G401 (cell line): ENCODE measurements around the gene SFXN4. TPM values are rescaled to one million over a fixed set of nuclear protein-coding genes. Genes with fewer than 3 reads are reported as not detected.

Experiments used
- DNase-seq: peaks from one replicate; pipeline ENCODE4 v3.0.0-alpha.2; 2015; ENCODE audit warnings: low spot score
- in situ Hi-C: cut with HindIII; loops from 2 replicates; pipeline ENCODE4 v1.10.0; 2016; ENCODE audit warnings: low sequenced_read_pairs, mixed read lengths
- total RNA-seq: library from RNA; depleted of rRNA; stranded (reverse); fragments of >200 nt; shearing (Covaris generic); gene quantifications from 2 replicates; pipeline ENCODE4 v1.2.3, GENCODE V29; 2014; rRNA removed

Gene SFXN4
- total RNA-seq, 1 experiment from 2014 or later = 33.3 TPM

DNA sequence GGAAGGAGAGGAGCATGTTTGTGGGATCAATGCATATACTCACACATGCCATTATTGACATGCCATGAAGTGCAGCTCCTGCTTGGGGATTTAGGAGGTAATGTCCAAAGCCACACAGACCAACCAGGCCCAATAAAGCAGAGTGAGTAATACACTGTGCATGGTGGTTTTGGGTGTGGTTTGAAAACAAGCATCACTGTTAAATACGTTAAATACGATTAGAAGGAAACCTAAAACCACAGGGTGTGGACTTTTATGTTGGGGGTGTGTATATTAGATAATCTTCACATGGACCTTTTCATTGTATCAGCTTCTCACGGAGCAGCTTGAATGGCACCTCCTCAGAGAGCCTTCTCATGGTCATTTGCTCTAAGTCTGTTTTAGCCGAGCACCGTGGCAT lies 74.5 kb downstream of the SFXN4 start:
- no peak for DNase-seq
- in situ Hi-C loops = no loop called here

Other genes with a start within 250 kb of the SFXN4 start
- gene NANOS1, start 136.0 kb downstream of the SFXN4 start, total RNA-seq = 1.2 and 1.6 TPM in 2 replicates
- 35.0 and 60.2 TPM in 2 replicates for gene EIF3A, start 84.9 kb downstream of the SFXN4 start, total RNA-seq
- gene DENND10, start 61.6 kb downstream of the SFXN4 start, total RNA-seq = 33.3 and 36.4 TPM in 2 replicates
- gene PRDX3, start 13.1 kb upstream of the SFXN4 start, total RNA-seq = 402 and 417 TPM in 2 replicates
- 5.0 and 5.8 TPM in 2 replicates for gene GRK5, start 41.9 kb upstream of the SFXN4 start, total RNA-seq